Kidney epithelial cell (primary cell): Measurements from ENCODE around the gene CCDC17. TPM values are rescaled to one million over a fixed set of nuclear protein-coding genes. Genes with fewer than 3 reads are reported as not detected.

ENCODE experiments used
- DNase-seq: peaks from one replicate; pipeline ENCODE4 v3.0.0-alpha.2; 2010; ENCODE audit warnings: low read depth
- H3K27me3 ChIP-seq: 2 replicates; pipeline ENCODE4 v1.6.0; 2011; ENCODE audit warnings: low read length; ENCODE audit not compliant: control insufficient read depth, insufficient read depth
- H3K36me3 ChIP-seq: 2 replicates; pipeline ENCODE4 v1.5.1; 2011; ENCODE audit warnings: low read length; ENCODE audit not compliant: control insufficient read depth, insufficient read depth
- H3K4me3 ChIP-seq: 2 replicates; pipeline ENCODE4 v1.5.1; 2011; ENCODE audit warnings: low read depth, mild to moderate bottlenecking, control low read depth, low read length
- total RNA-seq: library from RNA; depleted of rRNA; stranded (reverse); fragments of >200 nt; gene quantifications from 2 replicates; pipeline ENCODE4 v1.2.3, GENCODE V29; 2015
- TF ChIP-seq, protein P1 (sequence below): IDR thresholded peaks from 2 replicates; pipeline ENCODE4 v1.5.1; 2011; ENCODE audit warnings: mild to moderate bottlenecking, moderate library complexity, low read length, control low read depth, inconsistent platforms; ENCODE audit not compliant: insufficient read depth, poor library complexity, severe bottlenecking

CCDC17 gene
- total RNA-seq, 1 donor from 2014 or later, result 0.33 TPM

DNA sequence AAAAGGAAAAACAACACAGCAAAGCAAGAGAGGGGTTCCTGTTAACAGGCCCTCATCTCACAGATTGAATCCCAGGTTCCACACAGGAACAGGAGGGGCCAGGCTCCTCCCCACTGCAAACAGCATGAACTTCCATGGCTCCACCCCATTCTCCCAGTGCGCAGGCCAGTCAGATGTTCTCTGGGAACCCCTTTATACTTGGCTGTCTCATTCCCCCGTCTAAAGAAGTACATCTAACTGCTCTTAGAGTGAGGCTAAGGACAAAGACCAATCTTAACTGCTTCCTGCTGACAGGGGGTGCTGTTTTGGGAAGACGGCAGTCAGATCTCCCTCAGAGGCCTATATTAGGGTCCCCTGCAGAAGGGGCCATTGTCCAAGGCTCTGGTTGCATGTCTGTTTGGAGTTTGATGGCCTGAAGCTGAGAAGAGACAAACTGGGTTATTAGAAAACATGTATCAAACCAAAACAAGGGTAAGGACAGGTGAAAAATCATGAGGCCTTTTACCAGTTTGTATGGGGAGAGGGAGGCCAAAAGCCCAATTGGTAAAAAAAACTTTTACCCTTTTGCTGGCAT lies 50.5 kb downstream of the CCDC17 start:
- no peaks in the 10 kb centered on the region for H3K27me3 ChIP-seq
- DNase-seq, result no peak
- TF ChIP-seq, protein P1, sequence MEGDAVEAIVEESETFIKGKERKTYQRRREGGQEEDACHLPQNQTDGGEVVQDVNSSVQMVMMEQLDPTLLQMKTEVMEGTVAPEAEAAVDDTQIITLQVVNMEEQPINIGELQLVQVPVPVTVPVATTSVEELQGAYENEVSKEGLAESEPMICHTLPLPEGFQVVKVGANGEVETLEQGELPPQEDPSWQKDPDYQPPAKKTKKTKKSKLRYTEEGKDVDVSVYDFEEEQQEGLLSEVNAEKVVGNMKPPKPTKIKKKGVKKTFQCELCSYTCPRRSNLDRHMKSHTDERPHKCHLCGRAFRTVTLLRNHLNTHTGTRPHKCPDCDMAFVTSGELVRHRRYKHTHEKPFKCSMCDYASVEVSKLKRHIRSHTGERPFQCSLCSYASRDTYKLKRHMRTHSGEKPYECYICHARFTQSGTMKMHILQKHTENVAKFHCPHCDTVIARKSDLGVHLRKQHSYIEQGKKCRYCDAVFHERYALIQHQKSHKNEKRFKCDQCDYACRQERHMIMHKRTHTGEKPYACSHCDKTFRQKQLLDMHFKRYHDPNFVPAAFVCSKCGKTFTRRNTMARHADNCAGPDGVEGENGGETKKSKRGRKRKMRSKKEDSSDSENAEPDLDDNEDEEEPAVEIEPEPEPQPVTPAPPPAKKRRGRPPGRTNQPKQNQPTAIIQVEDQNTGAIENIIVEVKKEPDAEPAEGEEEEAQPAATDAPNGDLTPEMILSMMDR, result no peak
- no peak overlapping the region for H3K4me3 ChIP-seq
- H3K36me3 ChIP-seq, result peaks cover 2% of the 10 kb centered on the region

DNA sequence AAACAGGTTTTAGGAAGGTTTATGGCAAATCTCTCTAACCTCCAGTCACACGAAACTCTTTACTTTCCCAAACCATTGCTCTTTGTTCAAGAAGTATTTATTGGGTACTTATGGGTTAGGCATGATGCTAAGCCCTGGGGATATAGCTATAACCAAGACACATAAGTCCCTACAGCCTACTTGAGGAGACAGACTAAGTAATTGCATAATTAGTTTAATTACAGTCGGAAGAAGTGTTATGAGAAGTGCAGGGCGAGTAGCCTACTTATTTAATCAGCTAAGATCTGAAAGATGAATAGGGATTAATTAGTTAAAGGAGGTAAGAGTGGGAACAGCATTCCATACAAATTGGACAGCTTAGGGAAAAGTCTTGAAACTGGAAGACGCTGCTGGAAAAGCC lies 53.2 kb downstream of the CCDC17 start:
- TF ChIP-seq, protein P1, result no peak
- no peaks in the 10 kb centered on the region for H3K27me3 ChIP-seq
- H3K36me3 ChIP-seq, result peaks cover 2% of the 10 kb centered on the region
- no peak for DNase-seq
- H3K4me3 ChIP-seq, result no peak overlapping the region

Other genes starting within 250 kb of the CCDC17 start
- 2.1 and 2.5 TPM in 2 replicates for gene TESK2, start 132.9 kb downstream of the CCDC17 start, total RNA-seq
- 3.4 and 3.8 TPM in 2 replicates for gene CCDC163, start 124.0 kb downstream of the CCDC17 start, total RNA-seq
- 7.6 and 8.2 TPM in 2 replicates for gene MMACHC, start 123.8 kb downstream of the CCDC17 start, total RNA-seq
- gene PRDX1, start 102.2 kb downstream of the CCDC17 start, total RNA-seq, result 242 and 298 TPM in 2 replicates
- gene AKR1A1, start 73.2 kb downstream of the CCDC17 start, total RNA-seq, result 137 and 158 TPM in 2 replicates
- gene NASP, start 40.0 kb downstream of the CCDC17 start, total RNA-seq, result 41.8 and 45.3 TPM in 2 replicates
- 101 and 112 TPM in 2 replicates for gene GPBP1L1, start 62.5 kb upstream of the CCDC17 start, total RNA-seq
- 41.2 and 48.0 TPM in 2 replicates for gene TMEM69, start 64.1 kb upstream of the CCDC17 start, total RNA-seq
- 6.7 and 9.0 TPM in 2 replicates for gene IPP, start 126.6 kb upstream of the CCDC17 start, total RNA-seq
- 26.6 and 30.7 TPM in 2 replicates for gene MAST2, start 179.6 kb upstream of the CCDC17 start, total RNA-seq